GM19463 (cell line): ENCODE results near the gene MGST2.
"Not testable (repeated sequence)": the region's sequence is repeated elsewhere in the genome, so short reads cannot be mapped to it uniquely, and the experiment has no call there.

ENCODE experiments used
- ATAC-seq: cut with Tn5 transposase; IDR thresholded peaks from one replicate; pipeline ENCODE4 v1.9.1; 2021; ENCODE audit warnings: mild to moderate bottlenecking, moderate library complexity; ENCODE audit not compliant: unreplicated experiment

Gene MGST2

DNA sequence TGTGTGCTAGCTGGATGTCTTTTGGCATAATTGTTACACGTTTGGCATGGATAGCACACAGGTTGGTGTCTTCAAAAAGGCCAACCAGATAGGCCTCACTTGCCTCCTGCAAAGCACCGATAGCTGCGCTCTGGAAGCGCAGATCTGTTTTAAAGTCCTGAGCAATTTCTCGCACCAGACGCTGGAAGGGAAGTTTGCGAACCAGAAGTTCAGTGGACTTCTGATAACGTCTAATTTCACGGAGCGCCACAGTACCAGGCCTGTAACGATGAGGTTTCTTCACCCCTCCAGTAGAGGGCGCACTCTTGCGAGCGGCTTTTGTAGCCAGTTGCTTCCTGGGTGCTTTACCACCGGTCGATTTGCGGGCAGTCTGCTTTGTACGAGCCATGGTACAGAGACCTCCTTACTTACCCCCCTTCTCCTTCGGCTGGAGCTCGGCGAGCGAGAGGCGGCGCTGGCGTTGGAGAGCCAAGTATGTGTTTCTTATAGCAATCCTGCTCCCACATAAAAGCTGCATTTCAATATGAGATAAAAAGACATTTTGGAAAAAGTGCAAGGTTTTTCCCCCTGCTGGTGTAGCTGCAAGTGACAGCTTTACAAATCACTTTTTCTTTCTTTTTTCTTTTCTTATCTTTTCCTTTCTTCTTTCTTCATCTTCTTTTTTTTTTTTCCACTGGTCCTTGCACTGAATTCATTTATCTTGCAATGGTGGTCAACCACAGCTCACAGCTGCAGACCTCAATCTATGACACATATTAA, 32.7 kb downstream of the MGST2 start:
- ATAC-seq: not testable (repeated sequence)

GRCh38 chr4:139700568-139700967, 34.9 kb downstream of the MGST2 start:
- ATAC-seq: no peak

- no peak for ATAC-seq
Measured at GRCh38 chr4:139704915-139705485, 39.4 kb downstream of the MGST2 start.

DNA sequence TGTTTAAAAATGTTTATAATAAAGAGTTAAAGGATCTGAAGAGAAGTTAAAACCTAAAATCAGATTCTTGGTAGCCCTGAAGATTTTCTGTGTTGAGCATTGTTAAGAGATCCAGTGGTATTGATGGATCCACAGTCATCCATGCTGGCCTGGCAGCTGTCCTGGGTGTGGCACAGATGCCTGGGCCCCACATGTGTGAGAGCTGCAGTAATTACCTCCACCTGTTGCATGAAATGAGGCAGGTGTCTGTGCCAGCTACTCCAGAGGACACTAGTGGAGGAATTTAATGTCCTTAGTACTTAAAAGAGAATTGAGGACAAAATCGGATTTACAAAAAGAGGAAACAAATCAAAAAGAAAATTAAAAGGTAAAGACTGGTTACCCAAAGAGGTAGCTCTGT, 44.0 kb downstream of the MGST2 start:
- ATAC-seq: no peak

DNA sequence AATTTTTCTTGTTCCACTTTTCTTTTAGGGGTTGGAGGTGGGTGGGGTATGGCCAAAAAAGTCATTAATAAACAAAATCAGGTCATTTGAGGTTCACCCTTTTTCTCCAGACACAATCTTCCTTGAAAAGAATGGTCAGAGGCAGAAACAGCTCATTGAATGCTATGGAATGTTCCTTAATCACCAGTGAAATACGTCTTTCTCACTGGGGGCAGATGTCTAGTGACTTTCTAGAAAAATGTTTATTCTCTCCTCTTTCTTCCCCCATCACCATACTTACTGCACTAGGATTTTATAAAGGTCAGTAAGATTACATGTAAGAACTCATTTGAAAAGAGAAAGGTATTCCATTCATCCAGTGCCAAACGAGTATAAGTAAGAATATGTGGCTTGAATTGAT, 44.5 kb downstream of the MGST2 start:
- ATAC-seq: no peak

- no peak for ATAC-seq
Measured at GRCh38 chr4:139711461-139711860, 45.8 kb downstream of the MGST2 start.

- ATAC-seq: no peak
Measured at GRCh38 chr4:139712882-139713281, 47.3 kb downstream of the MGST2 start.

DNA sequence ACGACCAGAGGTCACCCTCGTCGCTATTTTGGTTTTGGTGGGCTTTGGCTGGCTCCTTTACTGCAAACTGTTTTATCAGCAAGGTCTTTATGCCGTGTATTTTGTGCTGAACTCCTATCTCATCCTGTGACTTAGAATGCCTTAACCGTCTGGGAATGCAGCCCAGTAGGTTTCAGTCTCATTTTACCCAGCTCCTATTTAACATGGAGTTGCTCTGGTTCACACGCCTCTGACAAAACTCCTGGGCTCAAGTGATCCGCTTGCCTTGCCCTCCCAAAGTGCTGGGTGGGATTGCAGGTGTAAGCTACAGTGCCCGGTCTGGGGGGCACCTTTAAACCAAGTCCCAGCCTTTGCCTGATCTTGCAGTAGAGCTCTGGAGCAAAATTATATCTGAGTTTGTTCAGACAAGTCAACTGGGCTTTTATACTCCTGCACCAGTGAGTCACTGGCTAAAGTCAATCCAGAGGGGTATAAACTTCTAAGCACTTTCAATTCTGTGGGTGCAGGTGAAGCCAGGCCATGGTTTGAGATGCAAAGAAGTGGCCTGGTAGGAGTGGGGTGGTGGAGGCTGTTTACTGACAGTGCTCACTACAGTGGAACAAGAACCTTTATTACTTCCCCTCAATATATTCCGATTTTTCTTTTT, 50.2 kb downstream of the MGST2 start:
- no peak for ATAC-seq

DNA sequence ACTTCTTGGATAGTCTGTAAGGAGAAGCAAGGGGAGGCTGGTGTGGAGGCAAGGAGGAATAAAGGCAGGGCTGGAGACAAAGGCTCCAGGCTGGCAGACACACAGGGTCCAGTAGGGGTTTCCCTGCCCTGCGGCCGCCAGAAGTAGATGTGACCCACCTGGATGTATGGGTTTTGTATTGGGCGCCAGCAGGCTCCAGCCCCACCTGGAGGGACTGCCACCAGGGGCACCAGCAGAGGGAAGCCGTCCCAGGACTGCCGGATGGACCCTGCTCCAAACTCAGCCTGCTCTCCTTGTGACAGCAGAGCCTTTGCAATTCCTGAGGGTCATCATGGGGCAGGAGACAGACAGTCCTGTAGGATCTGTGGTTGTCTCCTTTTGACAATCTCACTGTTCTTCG, 52.7 kb downstream of the MGST2 start:
- ATAC-seq: no peak

DNA sequence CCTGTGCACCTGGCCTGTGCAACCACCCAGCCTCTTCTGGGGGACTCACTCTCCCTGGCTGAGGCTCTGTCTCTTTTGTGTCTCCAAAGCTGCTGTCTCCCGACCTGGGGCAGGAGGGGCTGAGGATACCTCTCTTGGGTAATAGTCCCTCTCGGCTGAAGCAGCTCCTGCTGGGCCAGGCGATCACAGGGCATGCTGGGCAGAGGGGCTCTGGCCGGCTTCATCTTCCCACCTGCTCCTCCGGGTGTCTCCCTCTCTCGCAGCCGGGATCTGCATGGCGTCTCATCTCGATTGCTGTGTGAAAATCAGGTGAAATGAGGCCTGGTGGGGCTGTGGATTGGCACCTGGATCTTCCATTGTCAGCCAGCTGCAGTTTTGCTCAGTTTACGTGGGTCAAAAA, 53.2 kb downstream of the MGST2 start:
- no peak for ATAC-seq

DNA sequence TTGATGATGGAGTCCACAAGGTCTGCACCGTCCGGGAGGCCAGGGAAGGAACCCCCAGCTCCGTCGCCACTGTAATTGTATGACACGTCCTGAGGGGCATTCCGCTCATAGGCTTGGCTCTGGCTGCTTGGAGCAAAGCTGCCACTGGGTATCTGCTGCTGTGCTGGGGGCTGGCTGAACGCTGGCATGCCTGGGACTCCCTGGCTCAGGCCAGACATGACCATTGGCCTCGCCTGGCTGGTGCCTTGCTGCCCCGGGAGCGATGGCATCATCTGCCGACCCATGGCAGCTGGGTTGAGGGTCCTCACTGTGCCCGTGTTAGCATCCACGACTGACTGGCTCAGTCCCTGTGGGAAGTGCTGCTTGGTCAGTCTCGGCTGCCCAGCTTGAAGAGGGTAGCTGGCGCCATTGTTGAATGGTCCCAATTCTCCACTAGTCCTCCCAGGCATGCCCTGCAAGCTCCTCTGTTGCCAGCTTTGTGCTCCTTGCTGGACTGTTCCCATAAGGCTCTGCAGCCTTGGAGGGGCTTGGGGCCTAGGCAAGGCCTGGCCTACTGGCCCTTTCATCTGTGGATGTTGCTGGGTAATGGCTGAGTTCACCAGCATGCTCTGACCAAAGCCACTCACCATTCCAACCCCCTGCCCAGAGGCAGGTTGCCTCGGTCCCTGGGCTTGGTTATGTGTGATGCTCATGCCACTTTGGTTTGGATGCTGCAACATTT, 53.9 kb downstream of the MGST2 start:
- ATAC-seq: no peak

- ATAC-seq: no peak
Measured at GRCh38 chr4:139720806-139721205, 55.2 kb downstream of the MGST2 start.

DNA sequence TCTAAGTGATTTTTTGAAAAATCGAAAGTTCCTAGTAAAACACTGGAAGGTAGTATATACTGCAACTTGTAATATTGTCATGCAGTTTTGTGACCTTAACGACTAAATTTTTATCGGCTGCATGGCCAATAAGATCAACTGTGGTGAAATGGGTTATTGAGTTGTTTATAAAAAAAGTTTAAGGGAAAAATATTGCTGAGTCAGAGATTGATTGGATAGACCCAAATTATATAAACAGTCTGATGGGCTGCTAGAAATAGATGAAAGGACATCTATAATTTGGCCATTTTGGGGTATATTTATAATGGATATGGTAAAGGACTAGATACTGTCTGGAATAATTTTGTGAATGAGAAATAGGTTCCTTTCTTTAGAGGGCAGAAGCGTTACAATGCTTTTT, 56.2 kb downstream of the MGST2 start:
- ATAC-seq: no peak

DNA sequence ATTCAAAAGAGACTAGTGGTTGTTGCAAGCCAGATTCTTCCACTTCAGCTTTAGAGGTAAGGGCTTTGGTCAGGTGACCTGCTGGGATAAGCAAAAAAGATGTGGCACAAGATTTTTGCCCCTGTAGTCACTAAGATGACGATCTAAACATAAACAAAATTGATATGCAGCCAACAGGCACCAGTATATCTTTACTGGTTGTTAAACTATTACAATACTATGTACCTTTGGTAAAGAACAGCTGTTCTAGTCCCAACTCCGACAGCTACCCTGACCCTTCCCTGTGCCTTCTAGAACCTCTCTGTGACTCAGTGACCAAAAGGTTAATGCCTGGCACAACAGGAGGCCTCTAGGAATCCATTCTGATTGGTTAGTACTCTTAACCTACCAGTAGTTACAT, 59.6 kb downstream of the MGST2 start:
- no peak for ATAC-seq

- ATAC-seq: no peak
Measured at GRCh38 chr4:139726615-139727014, 61.0 kb downstream of the MGST2 start.

GRCh38 chr4:139728146-139728545, 62.5 kb downstream of the MGST2 start:
- no peak for ATAC-seq

- no peak for ATAC-seq
Measured at GRCh38 chr4:139728840-139729239, 63.2 kb downstream of the MGST2 start.

DNA sequence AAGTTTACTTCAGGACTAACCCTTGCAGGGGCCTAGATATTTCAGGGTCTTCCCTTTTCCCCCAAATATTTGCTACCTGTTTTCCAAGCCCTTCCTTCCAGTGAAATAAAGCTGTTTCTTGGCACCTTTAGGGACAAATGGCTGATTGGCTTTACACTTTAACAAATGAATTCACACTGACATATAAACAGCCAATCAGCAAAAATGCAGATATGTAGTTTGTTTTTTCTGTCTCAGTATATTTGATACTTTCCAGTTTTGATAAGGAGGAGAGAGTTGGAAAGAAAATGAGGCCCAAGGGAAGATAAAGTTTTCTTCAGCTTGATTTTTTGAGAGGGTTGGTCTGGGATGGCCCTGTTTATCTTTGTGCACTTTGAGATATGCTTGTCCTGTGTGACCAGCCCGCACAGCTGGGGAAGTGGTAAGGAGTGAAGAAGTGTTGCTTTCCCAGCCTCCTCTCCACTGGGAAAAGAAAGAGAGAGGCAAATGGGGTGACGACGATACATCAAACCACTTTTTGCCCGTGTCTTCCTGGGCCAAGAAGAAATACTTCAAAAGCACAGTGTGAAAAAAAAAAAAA, 67.5 kb downstream of the MGST2 start:
- no peak for ATAC-seq

GRCh38 chr4:139734201-139734874, 68.7 kb downstream of the MGST2 start:
- no peak for ATAC-seq

GRCh38 chr4:139734875-139735380, 69.3 kb downstream of the MGST2 start:
- peak; percentile 80 for ATAC-seq
